Nephron (organoid): ENCODE results near the gene L3MBTL1.
A peak's percentile ranks its signal among the peaks of the same experiment; 100 is the strongest.

Experiments
- H3K27ac Mint-ChIP-seq, 3 experiments: 2 replicates each; pipeline ENCODE4 v1.8.0; 2020; ENCODE audit warnings: mixed read lengths in 3 of 3, mild to moderate bottlenecking in 2 of 3, moderate library complexity in 1 of 3
- H3K27me3 Mint-ChIP-seq: 2 replicates; pipeline ENCODE4 v1.8.0; 2021; ENCODE audit warnings: low read depth, mild to moderate bottlenecking, moderate library complexity, mixed read lengths
- H3K36me3 Mint-ChIP-seq: 2 replicates; pipeline ENCODE4 v1.8.0; 2020; ENCODE audit warnings: low read depth, mixed read lengths
- H3K4me1 Mint-ChIP-seq: 2 replicates; pipeline ENCODE4 v1.8.0; 2020; ENCODE audit warnings: mixed read lengths
- H3K4me3 Mint-ChIP-seq, 3 experiments: 2 replicates each; pipeline ENCODE4 v1.8.0; 2020; ENCODE audit warnings: mild to moderate bottlenecking in 3 of 3, mixed read lengths in 3 of 3, moderate library complexity in 2 of 3
- H3K9me3 Mint-ChIP-seq: 2 replicates; pipeline ENCODE4 v1.8.0; 2020; ENCODE audit warnings: mixed read lengths
- CTCF ChIP-seq, 3 experiments: fragments of 200-600 bp; sonication (generic); IDR thresholded peaks; one replicate each; pipeline ENCODE4 v1.5.0; 2021; ENCODE audit warnings: antibody characterized with exemption in 3 of 3; ENCODE audit not compliant: unreplicated experiment in 3 of 3

The L3MBTL1 gene

GRCh38 chr20:43465625-43465943, 41.9 kb upstream of the L3MBTL1 start:
- no peak for TF ChIP-seq CTCF (IDR thresholded peaks at IDR 0.05; ENCODE audit: unreplicated experiment in 3 of 3)
- no peaks in the 10 kb centered on the region for H3K9me3 Mint-ChIP-seq

GRCh38 chr20:43467589-43467988, 39.9 kb upstream of the L3MBTL1 start:
- Mint-ChIP-seq H3K36me3 (peaks cover 75% of the 10 kb centered on the region), H3K27ac (no peak overlapping the region), H3K9me3 (no peaks in the 10 kb centered on the region), H3K4me1 (peaks cover 6% of the 10 kb centered on the region), H3K27me3 (no peaks in the 10 kb centered on the region), H3K4me3 (no peak overlapping the region)
- TF ChIP-seq CTCF (IDR thresholded peaks at IDR 0.05; ENCODE audit: unreplicated experiment in 3 of 3), result no peak

More at GRCh38 chr20:43465625-43465943, 41.9 kb upstream of the L3MBTL1 start:
- Mint-ChIP-seq H3K4me1 (peaks cover 17% of the 10 kb centered on the region), H3K27me3 (no peaks in the 10 kb centered on the region), H3K4me3 (no peak overlapping the region), H3K36me3 (peaks cover 87% of the 10 kb centered on the region), H3K27ac (no peak overlapping the region)

- peaks cover 26% of the 10 kb centered on the region for H3K36me3 Mint-ChIP-seq
- no peak overlapping the region for H3K27ac Mint-ChIP-seq
- H3K4me1 Mint-ChIP-seq, result peaks cover 10% of the 10 kb centered on the region
- TF ChIP-seq CTCF (IDR thresholded peaks at IDR 0.05; ENCODE audit: unreplicated experiment in 3 of 3), result no peak
- H3K9me3 Mint-ChIP-seq, result no peaks in the 10 kb centered on the region
- peaks cover 5% of the 10 kb centered on the region for H3K27me3 Mint-ChIP-seq
- no peak overlapping the region for H3K4me3 Mint-ChIP-seq
Observed at GRCh38 chr20:43472671-43473380, 34.7 kb upstream of the L3MBTL1 start.

- peaks cover 5% of the 10 kb centered on the region for H3K27me3 Mint-ChIP-seq
- no peak overlapping the region for H3K27ac Mint-ChIP-seq
- H3K36me3 Mint-ChIP-seq, result peaks cover 26% of the 10 kb centered on the region
Observed at GRCh38 chr20:43473381-43473704, 34.2 kb upstream of the L3MBTL1 start.

GRCh38 chr20:43477193-43477592, 30.3 kb upstream of the L3MBTL1 start:
- Mint-ChIP-seq H3K27ac (peak overlapping the region in 1 of 3 experiments; percentile 82), H3K4me1 (peaks cover 11% of the 10 kb centered on the region), H3K4me3 (no peak overlapping the region), H3K9me3 (peaks cover 10% of the 10 kb centered on the region), H3K36me3 (no peaks in the 10 kb centered on the region), H3K27me3 (peaks cover 5% of the 10 kb centered on the region)
- no peak for TF ChIP-seq CTCF (IDR thresholded peaks at IDR 0.05; ENCODE audit: unreplicated experiment in 3 of 3)

More at GRCh38 chr20:43473381-43473704, 34.2 kb upstream of the L3MBTL1 start:
- no peak for TF ChIP-seq CTCF (IDR thresholded peaks at IDR 0.05; ENCODE audit: unreplicated experiment in 3 of 3)
- H3K4me1 Mint-ChIP-seq, result peaks cover 11% of the 10 kb centered on the region
- peaks cover 1% of the 10 kb centered on the region for H3K9me3 Mint-ChIP-seq
- no peak overlapping the region for H3K4me3 Mint-ChIP-seq

- Mint-ChIP-seq H3K4me3 (no peak overlapping the region), H3K9me3 (peaks cover 10% of the 10 kb centered on the region), H3K36me3 (no peaks in the 10 kb centered on the region), H3K27ac (peak overlapping the region in 1 of 3 experiments; percentile 82), H3K27me3 (peaks cover 5% of the 10 kb centered on the region), H3K4me1 (peaks cover 11% of the 10 kb centered on the region)
- no peak for TF ChIP-seq CTCF (IDR thresholded peaks at IDR 0.05; ENCODE audit: unreplicated experiment in 3 of 3)
Observed at GRCh38 chr20:43477619-43478018, 29.9 kb upstream of the L3MBTL1 start.
